GM12878 (cell line): ENCODE measurements around the gene CERK. TPM values are rescaled to one million over a fixed set of nuclear protein-coding genes. Genes with fewer than 3 reads are reported as not detected.

Experiments used
- BACH1 ChIP-seq: fragments of 450-650 bp; IDR thresholded peaks from 2 replicates; pipeline ENCODE4 v1.6.1; 2017; ENCODE audit warnings: mild to moderate bottlenecking, borderline replicate concordance
- EP300 ChIP-seq, 2 experiments: fragments of 150-350 bp in 1 of 2; IDR thresholded peaks; 2 replicates each; pipeline ENCODE4 v1.6.1; 2011 to 2012; ENCODE audit warnings: low read depth in 2 of 2, low read length in 2 of 2, borderline replicate concordance in 1 of 2, improper control_type of control experiment in 1 of 2, inconsistent platforms in 1 of 2; ENCODE audit not compliant: control insufficient read depth in 1 of 2
- FOXM1 ChIP-seq: IDR thresholded peaks from 2 replicates; pipeline ENCODE4 v1.6.1; 2012; ENCODE audit warnings: low read depth, mild to moderate bottlenecking, inconsistent platforms, low read length, moderate library complexity
- HCFC1 ChIP-seq: fragments of 150-350 bp; IDR thresholded peaks from 2 replicates; pipeline ENCODE4 v1.6.1; 2014; ENCODE audit warnings: low read length
- HDAC2 ChIP-seq: fragments of 200-600 bp; sonication (generic); IDR thresholded peaks from 2 replicates; pipeline ENCODE4 v1.6.1; 2017
- IKZF1 ChIP-seq: fragments of 450-650 bp; conservative IDR thresholded peaks from 2 replicates; pipeline ENCODE4 v1.6.1; 2017; ENCODE audit warnings: antibody characterized with exemption, mild to moderate bottlenecking
- IKZF2 ChIP-seq, 2 experiments: fragments of 450-650 bp; IDR thresholded peaks; 2 replicates each; pipeline ENCODE4 v1.6.1; 2017; ENCODE audit warnings: mild to moderate bottlenecking in 2 of 2, moderate library complexity in 2 of 2
- PAX5 ChIP-seq: IDR thresholded peaks from 2 replicates; pipeline ENCODE4 v1.6.1; 2011; ENCODE audit warnings: low read depth, low read length, borderline replicate concordance
- POLR2AphosphoS2 ChIP-seq: IDR thresholded peaks from 2 replicates; pipeline ENCODE4 v1.6.1; 2011; ENCODE audit warnings: low read depth, mild to moderate bottlenecking, low read length, improper control_type of control experiment, moderate library complexity
- RAD51 ChIP-seq: fragments of 450-650 bp; IDR thresholded peaks from 2 replicates; pipeline ENCODE4 v1.6.1; 2016; ENCODE audit warnings: moderate library complexity, mild to moderate bottlenecking, inconsistent platforms
- polyA plus RNA-seq, 11 experiments: library from polyadenylated mRNA; depleted of rRNA in 4 of 11; unstranded in 6 of 11; stranded (reverse) in 5 of 11; fragments of >200 nt; fragmentation: Nextera tagmentation in 4 of 11; fragmentation: Illumina TruSeq in 1 of 11; extraction: Ambion mirVana in 4 of 11; extraction: Trizol in 1 of 11; gene quantifications; 1 replicate in 1 of 11; 2 replicates in 10 of 11; pipeline versions ENCODE4 v1.2.1 to v1.2.3, GENCODE V29; 2011 to 2016; ENCODE audit warnings: inconsistent platforms in 2 of 11, missing spikeins in 2 of 11, low read depth in 1 of 11
- total RNA-seq, 4 experiments: library from RNA; depleted of rRNA in 3 of 4; stranded (reverse); fragments of >200 nt in 3 of 4; fragmentation: Illumina TruSeq in 1 of 4; extraction: Trizol in 1 of 4; gene quantifications; 2 replicates each; pipeline versions ENCODE4 v1.2.1 to v1.2.3, GENCODE V29; 2013 to 2021
- TF ChIP-seq, protein P1 (sequence below): fragments of 450-650 bp; IDR thresholded peaks from 2 replicates; pipeline ENCODE4 v1.6.1; 2014; ENCODE audit warnings: mild to moderate bottlenecking
- TF ChIP-seq, protein P2 (sequence below): fragments of 450-650 bp; formaldehyde crosslinking; IDR thresholded peaks from 2 replicates; pipeline ENCODE4 v1.4.0; 2022; ENCODE audit warnings: mild to moderate bottlenecking, moderate library complexity
- TF ChIP-seq, protein P3 (sequence below), 3 experiments: IDR thresholded peaks in 2 of 3; conservative IDR thresholded peaks in 1 of 3; 2 replicates each; pipeline ENCODE4 v1.5.1; 2011; ENCODE audit warnings: low read depth in 3 of 3, low read length in 3 of 3, mild to moderate bottlenecking in 3 of 3, control low read depth in 2 of 3, moderate library complexity in 2 of 3, inconsistent platforms in 1 of 3, mixed read lengths in 1 of 3; ENCODE audit not compliant: control insufficient read depth in 2 of 3, insufficient read depth in 1 of 3; ENCODE audit errors: extremely low read depth in 1 of 3
- TF ChIP-seq, protein P4 (sequence below): fragments of 450-650 bp; IDR thresholded peaks from 2 replicates; pipeline ENCODE4 v1.6.1; 2017; ENCODE audit warnings: mild to moderate bottlenecking, moderate library complexity
- TF ChIP-seq, protein P5 (sequence below): IDR thresholded peaks from 2 replicates; pipeline ENCODE4 v1.6.1; 2011; ENCODE audit warnings: borderline replicate concordance, low read depth, mild to moderate bottlenecking, moderate library complexity, low read length; ENCODE audit not compliant: insufficient read depth, poor library complexity, severe bottlenecking
- TF ChIP-seq, protein P6 (sequence below): IDR thresholded peaks from 2 replicates; pipeline ENCODE4 v1.6.1; 2012; ENCODE audit warnings: low read depth, low read length, improper control_type of control experiment

CERK gene
- total and polyA plus RNA-seq, 10 of the 15 experiments (the other 5 are each of a cell fraction or from before 2014, with no cell fraction given) = 4.0 to 41.1 (median 30.2) TPM

DNA sequence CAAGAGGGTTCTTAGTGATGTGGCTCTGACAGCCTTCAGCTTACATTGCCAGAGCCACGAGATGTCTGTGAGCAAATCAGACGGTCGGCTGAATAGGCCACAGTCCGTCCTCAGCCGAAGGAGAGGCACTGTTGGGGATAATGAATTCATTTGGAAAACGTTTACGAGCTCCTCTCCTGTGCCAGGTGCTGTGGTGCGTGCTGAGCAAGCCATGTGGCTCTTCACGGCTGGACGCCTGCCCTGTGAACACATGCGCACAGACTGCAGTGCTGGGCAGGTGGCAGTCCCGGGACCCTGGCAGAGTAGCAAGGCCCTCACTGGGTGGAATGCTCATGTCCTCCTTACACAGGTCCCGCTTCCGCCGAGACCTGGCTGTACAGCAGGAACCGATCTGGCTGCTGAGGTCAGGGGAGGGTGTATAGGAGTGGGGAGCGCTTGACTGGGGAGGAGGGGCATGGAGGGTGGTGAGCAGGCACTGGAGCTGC is 31.2 kb upstream of the CERK start (continued):
- TF ChIP-seq POLR2AphosphoS2 (no peak), PAX5 (peak; percentile 64; the same call in 1 of the 2 replicates), IKZF2 (IDR thresholded peaks at IDR 0.05) (peak in 1 of 2 experiments; percentile 41; a peak in 2 of 4 replicates), RAD51 (no peak), HDAC2 (no peak), FOXM1 (no peak), EP300 (IDR thresholded peaks at IDR 0.05; ENCODE audit: borderline replicate concordance in 1 of 2, control insufficient read depth in 1 of 2, low read depth in 2 of 2, low read length in 2 of 2) (no peak), BACH1 (no peak), IKZF1 (peak; percentile 40), HCFC1 (no peak)
- TF ChIP-seq, protein P1, sequence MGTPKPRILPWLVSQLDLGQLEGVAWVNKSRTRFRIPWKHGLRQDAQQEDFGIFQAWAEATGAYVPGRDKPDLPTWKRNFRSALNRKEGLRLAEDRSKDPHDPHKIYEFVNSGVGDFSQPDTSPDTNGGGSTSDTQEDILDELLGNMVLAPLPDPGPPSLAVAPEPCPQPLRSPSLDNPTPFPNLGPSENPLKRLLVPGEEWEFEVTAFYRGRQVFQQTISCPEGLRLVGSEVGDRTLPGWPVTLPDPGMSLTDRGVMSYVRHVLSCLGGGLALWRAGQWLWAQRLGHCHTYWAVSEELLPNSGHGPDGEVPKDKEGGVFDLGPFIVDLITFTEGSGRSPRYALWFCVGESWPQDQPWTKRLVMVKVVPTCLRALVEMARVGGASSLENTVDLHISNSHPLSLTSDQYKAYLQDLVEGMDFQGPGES = no peak
- TF ChIP-seq, protein P2, sequence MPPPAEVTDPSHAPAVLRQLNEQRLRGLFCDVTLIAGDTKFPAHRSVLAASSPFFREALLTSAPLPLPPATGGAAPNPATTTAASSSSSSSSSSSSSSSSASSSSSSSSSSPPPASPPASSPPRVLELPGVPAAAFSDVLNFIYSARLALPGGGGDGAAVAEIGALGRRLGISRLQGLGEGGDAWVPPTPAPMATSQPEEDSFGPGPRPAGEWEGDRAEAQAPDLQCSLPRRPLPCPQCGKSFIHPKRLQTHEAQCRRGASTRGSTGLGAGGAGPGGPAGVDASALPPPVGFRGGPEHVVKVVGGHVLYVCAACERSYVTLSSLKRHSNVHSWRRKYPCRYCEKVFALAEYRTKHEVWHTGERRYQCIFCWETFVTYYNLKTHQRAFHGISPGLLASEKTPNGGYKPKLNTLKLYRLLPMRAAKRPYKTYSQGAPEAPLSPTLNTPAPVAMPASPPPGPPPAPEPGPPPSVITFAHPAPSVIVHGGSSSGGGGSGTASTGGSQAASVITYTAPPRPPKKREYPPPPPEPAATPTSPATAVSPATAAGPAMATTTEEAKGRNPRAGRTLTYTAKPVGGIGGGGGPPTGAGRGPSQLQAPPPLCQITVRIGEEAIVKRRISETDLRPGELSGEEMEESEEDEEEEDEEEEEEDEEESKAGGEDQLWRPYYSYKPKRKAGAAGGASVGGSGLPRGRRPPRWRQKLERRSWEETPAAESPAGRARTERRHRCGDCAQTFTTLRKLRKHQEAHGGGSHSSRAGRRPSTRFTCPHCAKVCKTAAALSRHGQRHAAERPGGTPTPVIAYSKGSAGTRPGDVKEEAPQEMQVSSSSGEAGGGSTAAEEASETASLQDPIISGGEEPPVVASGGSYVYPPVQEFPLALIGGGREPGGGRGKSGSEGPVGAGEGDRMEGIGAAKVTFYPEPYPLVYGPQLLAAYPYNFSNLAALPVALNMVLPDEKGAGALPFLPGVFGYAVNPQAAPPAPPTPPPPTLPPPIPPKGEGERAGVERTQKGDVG (CRISPR knock-in tag) = no peak
- TF ChIP-seq, protein P3, sequence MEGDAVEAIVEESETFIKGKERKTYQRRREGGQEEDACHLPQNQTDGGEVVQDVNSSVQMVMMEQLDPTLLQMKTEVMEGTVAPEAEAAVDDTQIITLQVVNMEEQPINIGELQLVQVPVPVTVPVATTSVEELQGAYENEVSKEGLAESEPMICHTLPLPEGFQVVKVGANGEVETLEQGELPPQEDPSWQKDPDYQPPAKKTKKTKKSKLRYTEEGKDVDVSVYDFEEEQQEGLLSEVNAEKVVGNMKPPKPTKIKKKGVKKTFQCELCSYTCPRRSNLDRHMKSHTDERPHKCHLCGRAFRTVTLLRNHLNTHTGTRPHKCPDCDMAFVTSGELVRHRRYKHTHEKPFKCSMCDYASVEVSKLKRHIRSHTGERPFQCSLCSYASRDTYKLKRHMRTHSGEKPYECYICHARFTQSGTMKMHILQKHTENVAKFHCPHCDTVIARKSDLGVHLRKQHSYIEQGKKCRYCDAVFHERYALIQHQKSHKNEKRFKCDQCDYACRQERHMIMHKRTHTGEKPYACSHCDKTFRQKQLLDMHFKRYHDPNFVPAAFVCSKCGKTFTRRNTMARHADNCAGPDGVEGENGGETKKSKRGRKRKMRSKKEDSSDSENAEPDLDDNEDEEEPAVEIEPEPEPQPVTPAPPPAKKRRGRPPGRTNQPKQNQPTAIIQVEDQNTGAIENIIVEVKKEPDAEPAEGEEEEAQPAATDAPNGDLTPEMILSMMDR (IDR thresholded peaks at IDR 0.05 in 2 of 3, conservative IDR thresholded peaks at IDR 0.05 in 1 of 3; ENCODE audit: control insufficient read depth in 2 of 3, extremely low read depth in 1 of 3, insufficient read depth in 1 of 3, low read depth in 3 of 3, low read length in 3 of 3) = no peak
- TF ChIP-seq, protein P4, sequence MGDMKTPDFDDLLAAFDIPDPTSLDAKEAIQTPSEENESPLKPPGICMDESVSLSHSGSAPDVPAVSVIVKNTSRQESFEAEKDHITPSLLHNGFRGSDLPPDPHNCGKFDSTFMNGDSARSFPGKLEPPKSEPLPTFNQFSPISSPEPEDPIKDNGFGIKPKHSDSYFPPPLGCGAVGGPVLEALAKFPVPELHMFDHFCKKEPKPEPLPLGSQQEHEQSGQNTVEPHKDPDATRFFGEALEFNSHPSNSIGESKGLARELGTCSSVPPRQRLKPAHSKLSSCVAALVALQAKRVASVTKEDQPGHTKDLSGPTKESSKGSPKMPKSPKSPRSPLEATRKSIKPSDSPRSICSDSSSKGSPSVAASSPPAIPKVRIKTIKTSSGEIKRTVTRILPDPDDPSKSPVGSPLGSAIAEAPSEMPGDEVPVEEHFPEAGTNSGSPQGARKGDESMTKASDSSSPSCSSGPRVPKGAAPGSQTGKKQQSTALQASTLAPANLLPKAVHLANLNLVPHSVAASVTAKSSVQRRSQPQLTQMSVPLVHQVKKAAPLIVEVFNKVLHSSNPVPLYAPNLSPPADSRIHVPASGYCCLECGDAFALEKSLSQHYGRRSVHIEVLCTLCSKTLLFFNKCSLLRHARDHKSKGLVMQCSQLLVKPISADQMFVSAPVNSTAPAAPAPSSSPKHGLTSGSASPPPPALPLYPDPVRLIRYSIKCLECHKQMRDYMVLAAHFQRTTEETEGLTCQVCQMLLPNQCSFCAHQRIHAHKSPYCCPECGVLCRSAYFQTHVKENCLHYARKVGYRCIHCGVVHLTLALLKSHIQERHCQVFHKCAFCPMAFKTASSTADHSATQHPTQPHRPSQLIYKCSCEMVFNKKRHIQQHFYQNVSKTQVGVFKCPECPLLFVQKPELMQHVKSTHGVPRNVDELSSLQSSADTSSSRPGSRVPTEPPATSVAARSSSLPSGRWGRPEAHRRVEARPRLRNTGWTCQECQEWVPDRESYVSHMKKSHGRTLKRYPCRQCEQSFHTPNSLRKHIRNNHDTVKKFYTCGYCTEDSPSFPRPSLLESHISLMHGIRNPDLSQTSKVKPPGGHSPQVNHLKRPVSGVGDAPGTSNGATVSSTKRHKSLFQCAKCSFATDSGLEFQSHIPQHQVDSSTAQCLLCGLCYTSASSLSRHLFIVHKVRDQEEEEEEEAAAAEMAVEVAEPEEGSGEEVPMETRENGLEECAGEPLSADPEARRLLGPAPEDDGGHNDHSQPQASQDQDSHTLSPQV = 0 out of 2 replicates have a peak, but pooled peaks have one; percentile 15
- TF ChIP-seq, protein P5, sequence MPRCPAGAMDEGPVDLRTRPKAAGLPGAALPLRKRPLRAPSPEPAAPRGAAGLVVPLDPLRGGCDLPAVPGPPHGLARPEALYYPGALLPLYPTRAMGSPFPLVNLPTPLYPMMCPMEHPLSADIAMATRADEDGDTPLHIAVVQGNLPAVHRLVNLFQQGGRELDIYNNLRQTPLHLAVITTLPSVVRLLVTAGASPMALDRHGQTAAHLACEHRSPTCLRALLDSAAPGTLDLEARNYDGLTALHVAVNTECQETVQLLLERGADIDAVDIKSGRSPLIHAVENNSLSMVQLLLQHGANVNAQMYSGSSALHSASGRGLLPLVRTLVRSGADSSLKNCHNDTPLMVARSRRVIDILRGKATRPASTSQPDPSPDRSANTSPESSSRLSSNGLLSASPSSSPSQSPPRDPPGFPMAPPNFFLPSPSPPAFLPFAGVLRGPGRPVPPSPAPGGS = no peak
- TF ChIP-seq, protein P6, sequence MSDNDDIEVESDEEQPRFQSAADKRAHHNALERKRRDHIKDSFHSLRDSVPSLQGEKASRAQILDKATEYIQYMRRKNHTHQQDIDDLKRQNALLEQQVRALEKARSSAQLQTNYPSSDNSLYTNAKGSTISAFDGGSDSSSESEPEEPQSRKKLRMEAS = peak; percentile 82
